ENCODE measurements around the gene NUP107.

The NUP107 gene

DNA sequence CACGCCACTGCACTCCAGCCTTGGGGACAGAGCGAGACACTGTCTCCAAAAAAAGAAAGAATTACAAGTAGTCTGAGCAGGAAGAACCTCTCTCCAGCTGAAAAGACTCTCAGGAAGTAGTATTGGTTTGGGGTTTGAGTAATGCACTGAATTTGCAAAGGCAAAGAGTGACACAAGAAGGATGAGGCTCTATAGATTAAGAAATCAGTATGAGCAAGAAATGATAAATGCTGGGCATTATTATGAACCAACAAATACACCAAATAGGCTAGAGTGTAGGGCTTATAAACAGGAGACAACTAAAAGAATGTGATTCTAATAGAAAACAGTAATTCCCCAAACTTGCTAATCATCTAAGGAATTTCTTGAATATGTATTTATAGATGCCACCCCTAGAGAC lies 56.6 kb downstream of the NUP107 start:
- no peak for DNase-seq

DNA sequence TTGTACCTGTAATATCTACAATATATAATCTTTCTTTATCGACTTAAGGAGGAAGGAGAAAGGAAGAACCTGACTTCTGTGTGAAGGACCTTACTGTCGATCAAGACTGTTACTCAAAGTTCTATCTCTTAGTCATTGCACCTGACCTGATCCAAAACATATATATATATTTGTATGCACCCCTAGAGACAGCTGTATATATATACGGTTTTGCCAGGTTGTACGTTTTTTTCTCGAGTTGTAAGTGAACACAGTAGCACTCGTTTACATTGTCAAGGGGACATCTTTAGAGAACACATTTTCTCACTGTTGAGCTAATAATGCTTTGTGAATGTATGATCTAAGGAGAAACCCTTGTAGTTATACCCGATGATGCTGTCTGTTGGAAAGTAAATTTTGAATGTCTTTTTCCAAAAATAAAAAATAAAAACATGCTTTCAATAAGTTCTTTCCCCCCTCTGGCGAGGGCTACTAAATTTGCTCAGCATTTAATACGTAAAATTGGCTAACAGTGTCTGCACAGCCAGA lies 58.7 kb downstream of the NUP107 start:
- DNase-seq = peak in 1 of 5 experiments; percentile 22

DNA sequence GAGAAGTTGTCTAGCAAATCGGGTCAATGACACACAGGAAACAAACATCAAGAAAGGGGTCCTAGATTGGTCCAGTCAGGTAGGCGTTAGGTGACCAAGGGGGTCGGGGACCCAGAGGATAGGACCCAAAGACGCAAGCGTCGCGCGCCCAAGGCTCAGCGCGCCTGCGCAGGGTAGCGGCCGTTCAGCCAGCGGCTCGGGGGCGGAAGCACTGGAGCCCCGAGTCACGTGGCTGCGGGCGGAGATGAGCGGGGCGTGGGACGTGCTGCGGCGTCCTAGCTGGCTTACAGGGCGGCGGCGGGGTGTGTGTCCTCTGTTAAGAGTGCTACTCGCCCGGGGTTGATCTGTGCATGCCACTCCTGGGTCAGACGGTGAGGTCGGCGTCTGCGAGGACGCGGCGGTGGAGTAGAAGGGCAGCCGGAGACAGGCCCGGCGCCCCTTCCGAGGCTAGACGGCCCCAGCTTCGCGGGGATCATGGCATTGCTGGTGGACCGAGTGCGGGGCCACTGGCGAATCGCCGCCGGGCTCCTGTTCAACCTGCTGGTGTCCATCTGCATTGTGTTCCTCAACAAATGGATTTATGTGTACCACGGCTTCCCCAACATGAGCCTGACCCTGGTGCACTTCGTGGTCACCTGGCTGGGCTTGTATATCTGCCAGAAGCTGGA lies 59.3 kb downstream of the NUP107 start, which contains the start of gene SLC35E3:
Gene SLC35E3, plus strand, starts transcription at position 273 of the 668 bp plus-strand sequence. Its CDS starts 202 bp downstream, at position 475.
- peak; percentile 80 to 97 (median 85) for DNase-seq

DNA sequence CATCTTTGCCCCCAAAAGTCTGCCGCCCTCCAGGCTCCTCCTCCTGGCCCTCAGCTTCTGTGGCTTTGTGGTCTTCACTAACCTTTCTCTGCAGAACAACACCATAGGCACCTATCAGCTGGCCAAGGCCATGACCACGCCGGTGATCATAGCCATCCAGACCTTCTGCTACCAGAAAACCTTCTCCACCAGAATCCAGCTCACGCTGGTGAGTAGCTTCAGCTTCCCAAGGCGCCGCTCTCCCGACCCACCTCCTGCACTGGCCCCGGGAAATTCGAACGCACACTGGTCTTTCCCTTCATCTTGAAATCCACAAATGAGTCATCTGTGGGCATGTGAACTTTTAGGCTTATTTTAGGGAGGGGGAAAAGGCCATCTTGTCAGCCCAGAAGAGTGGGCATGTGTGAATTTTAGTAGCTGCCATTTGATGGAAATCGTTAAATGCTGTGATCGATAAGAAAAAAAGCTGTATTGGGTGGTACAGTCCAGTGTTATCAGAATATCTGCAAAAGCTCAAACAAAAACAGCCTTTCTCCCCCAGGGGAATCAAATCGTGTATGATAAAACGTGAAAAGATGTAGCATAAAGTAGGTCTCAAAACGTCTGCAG lies 59.9 kb downstream of the NUP107 start:
- peak in 3 of 5 experiments; percentile 9 to 49 (median 22) for DNase-seq

DNA sequence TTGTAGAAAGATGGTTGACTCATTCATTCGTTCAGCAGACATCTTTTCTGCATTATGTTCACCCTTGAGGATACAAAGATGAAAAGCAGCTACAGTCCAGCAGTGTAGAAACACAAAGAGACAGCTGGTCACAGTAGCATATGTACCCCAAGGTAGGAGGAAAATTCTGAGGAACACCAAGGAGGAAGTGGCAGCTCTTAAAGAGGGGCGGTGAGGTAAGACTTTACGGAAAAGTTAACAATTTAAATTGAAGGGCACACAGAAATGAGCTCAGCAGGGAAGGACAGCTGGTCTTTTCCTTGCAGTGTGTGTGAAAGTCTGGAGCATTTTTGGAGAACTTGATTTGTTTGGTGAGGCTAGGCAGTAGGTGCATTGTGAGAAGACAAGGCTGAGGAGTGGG lies 62.7 kb downstream of the NUP107 start:
- no peak for DNase-seq

DNA sequence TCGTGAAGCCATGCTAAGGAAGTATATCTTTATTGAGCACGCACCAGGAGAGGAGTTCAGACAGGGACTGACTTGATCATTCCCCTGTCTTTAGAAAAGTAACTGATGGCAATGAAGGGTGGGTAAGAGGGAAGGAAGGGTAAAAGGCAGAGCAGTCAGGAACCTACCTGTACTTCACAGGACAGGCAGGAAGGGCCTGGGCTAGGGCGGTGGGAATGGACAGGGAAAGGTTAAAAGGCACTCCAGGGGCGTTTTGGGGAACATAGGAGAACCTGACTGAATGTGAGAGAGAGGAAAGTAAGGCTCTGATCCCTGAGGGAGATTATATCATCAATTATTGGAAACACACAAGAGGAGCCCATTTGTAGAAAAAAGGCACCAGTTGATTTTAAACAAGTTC lies 63.1 kb downstream of the NUP107 start:
- no peak for DNase-seq

DNA sequence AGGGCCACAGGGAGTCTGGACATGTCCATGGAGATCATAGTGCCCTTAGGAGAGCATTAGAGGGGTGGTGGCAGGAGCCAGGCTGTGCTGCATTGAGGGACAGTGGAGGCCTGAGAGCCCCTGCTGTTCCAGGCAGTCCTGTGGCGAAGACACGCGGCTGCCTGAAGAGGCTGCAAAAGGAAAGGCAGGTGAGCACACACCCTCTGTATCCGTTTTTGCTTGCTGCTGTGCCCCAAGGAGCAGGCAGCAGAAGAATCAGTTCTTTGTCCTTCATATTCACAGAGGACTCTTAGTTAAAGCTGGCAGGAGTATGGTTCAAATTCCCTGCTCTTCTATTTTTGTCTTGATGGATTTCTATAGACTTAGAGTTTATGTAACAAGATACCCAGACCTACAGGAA lies 63.7 kb downstream of the NUP107 start:
- DNase-seq = no peak

DNA sequence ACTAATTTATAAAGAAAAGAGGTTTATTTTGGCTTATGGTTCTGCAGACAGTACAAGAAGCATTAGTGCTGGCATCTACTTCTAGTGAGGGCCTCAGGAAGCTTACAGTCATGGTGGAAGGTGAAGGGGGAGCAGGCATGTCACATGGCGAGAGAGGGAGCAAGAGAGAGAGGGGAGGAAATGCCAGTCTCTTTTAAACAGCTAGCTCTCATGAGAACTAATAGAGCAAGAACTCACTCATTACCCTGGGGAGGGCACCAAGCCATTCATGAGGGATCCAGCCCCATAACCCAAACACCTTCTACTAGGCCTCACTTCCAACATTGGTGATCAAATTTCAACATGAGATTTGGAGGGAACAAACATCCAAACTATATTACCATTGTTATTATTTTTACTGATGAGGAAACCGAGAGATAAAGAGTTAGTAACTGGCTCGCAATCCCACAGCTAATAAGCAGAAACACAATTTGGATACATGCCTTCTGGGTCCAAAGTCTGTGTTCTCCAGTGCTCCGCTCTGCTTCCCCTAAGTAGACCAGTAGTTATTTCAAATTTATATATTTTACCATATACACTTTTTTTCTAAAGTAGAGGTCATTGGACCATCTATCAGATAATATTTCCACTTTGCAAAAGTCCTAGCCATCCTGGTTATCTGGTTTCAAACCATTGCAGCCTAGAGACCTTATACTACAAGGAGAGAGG lies 68.9 kb downstream of the NUP107 start:
- no peak for DNase-seq

DNA sequence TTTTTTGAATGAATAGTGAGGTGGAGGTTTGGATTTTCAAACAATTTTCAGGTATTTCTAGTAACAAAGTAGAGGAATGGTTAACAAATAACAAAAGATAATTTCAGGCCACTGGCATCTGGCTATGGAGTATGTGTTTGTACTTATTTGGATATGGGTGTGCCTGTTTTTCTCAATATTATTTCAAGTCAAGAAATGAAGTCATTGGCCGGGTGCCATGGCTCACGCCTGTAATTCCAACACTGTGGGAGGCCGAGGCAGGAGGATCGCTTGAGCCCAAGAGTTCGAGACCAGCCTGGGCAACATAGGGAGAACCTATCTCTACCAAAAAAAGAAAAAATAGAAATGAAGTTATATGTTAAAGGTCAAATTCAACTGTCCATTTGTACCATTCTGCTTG lies 73.1 kb downstream of the NUP107 start:
- no peak for DNase-seq

DNA sequence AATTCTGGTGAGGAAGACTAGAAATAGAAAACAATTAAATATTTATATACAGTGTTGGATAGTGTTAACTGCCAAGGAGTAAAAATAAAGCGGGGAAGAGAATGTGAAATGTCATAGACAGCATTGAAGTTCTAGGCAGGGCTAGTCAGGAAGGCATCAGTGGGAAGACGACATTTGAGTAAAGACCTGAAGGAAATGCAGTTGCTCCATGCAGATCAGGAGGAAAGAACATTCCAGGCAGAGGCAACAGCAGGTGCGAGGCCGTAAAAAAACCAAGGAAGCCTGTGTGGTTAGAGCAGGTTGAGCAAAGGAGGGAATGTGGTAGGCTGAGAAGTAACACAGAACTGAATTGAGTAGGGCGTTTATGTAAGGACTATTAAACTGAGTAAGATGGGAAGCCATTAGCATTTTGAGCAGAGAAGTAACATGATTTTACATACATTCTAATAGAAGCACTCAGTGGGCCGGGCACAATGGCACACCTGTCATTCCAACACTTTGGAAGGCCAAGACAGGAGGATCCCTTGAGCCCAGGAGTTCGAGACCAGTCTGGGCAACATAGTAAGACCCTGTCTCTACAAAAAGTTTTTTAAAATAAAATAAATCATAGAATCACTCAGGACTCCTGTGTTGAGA lies 74.1 kb downstream of the NUP107 start:
- DNase-seq = no peak

DNA sequence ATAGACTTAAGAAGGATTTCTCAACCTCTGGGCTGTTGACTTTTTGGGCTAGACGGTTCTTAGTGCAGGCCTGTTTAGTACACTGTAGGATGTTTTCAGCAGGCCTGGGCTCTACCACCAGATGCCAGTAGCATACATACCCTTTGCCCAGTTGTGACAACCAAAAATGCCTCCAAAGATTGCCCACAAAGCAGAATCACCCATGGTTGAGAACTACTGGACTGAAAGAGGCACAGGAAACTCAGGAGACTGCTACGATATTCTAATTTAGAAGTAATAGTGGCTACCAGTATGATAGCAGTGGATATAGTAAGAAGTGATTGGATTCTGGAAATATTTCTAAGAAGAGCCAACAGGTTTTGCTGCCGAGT lies 74.6 kb downstream of the NUP107 start:
- no peak for DNase-seq

DNA sequence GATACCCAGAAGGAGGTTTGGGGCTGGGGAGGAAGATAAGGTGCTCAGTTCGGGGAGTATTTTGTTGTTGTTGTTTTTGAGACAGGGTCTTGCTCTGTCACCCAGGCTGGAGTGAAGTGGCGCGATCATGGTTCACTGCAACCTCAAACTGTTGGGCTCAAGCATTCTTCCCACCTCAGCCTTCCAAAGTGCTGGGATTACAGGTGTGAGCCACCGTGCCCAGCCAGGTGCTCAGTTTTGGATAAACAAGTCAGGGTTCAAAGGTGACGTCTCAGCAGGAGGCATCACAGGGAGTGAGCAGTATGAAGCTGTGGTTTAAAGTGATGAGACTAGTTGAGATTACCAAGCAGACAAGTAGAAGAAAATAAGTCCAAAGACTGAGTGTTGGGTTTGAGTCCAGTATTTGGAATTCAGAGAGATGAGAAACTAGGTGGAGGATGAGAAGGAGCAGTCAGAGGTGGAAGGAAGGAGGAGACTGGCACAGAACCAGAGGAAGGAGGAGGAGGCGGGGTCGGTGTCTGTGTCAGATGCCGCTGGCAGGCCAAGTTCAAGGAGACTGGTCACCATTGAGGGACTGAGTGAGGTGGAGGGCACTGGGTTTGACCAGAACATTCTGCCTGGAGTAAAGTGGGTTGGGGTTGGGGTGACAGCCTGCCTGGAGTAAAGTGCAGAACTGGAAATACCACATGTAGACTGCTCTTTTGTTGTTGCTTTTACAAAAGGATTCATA lies 75.3 kb downstream of the NUP107 start:
- no peak for DNase-seq

DNA sequence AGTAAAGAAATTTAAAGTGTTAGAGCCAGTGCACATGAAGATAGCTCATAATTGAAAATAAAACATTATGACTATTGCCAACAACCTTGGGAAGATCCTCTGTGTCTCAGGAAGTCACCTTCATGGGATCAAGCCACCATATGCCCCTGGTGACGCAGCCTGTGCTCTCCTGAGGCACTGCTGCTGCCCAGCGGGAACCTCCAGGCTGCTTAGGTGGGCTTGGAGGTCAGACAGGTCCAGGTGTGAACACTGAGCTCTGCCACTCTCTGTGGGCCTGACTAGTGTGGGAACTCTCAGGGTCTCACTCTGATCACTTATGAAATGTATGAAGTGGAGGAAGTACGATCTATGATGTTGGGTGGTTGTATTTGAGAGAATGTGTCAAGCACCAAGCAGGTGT lies 75.9 kb downstream of the NUP107 start:
- DNase-seq = no peak

DNA sequence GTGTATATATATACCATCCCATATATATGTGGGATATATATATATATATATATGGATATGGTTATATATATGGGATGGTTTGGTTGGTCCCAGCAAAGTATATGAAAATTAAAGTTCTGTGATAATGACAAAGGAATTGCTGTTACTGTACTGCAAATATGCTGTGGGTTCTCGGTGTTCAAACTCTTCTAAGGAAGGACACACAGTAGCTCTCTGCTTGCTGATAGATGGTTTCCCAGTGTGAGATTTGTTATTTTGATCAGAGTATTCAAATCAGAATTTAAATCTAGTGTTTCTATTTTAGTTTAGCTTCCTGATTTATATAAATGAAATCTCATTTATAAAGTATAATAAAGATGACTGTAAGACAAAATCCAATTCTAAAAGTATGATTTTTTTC lies 78.9 kb downstream of the NUP107 start:
- no peak for DNase-seq

DNA sequence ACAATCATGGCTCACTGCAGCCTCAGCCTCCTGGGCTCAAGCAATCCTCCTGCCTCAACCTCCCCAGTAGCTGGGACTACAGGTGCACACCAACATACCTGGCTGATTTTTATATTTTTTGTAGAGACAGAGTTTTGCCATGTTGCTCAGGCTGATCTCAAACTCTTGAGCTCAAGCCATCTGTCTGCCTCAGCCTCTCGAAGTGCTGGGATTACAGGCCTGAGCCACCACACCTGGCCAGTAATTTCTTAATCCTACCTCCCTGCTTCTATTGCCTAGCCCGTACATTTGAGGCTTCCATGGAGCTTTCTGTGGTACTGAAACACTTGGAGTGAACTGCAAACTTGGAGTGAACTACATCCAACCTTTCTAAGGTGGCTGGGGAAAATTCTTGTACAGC lies 79.9 kb downstream of the NUP107 start:
- DNase-seq = no peak

DNA sequence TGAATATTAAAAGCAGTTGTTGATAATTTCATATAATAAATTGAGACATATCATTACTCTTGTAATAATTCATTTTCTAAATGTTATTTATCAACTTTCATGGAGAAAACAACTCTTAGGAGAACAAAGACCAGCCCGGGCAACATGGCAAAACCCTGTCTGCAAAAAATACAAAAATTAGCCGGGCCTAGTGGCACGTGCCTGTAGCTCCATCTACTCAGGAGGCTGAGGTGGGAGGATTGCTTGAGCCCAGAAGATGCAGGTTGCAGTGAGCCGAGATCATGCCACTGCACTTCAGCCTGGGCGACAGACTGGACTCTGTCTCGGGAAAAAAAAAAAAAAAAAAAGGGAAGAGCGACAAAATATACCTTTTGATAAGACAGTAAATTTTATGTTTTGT lies 80.4 kb downstream of the NUP107 start:
- no peak for DNase-seq

DNA sequence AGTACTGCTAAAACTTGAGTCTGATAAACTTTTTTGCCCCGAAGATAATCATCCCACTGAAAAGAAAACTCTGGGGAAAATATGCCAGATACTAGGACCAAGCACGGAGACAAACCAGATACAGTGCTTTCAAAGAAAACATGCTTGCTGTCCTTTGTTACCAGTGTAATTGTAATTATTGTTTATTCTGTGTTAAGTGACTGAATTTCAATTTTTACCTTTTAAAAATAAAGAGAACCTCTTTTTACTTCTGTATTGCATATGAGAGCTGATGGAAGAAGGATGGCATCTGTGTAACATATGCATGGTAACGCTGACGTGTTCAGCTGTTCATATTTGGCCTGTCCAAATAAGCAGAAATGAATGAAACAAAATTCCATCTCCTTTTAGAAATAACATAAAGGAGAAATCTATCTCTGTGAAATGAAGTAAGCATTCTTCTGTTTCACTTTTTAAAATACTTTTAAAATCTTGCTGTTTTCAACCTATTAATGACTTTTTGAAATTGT lies 81.7 kb downstream of the NUP107 start:
- no peak for DNase-seq

DNA sequence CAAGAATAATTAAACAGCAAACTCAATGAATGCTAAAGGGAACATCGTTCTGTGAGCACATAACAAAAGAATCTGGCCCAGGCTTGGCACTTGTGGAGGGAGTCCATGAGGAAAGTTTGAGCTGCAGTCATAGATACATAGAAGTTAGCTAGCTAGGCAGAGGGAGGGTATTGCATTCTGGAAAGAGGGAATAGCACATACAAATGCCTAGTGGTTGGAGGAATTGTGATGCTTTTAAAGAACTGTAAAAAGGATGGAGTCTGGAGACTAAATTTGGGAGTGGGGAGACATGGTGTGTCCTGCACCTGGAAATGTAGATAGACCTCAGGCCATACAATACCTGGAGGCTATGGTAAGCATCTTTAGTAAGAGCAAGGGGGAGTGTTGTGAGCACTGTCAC lies 83.2 kb downstream of the NUP107 start:
- no peak for DNase-seq

DNA sequence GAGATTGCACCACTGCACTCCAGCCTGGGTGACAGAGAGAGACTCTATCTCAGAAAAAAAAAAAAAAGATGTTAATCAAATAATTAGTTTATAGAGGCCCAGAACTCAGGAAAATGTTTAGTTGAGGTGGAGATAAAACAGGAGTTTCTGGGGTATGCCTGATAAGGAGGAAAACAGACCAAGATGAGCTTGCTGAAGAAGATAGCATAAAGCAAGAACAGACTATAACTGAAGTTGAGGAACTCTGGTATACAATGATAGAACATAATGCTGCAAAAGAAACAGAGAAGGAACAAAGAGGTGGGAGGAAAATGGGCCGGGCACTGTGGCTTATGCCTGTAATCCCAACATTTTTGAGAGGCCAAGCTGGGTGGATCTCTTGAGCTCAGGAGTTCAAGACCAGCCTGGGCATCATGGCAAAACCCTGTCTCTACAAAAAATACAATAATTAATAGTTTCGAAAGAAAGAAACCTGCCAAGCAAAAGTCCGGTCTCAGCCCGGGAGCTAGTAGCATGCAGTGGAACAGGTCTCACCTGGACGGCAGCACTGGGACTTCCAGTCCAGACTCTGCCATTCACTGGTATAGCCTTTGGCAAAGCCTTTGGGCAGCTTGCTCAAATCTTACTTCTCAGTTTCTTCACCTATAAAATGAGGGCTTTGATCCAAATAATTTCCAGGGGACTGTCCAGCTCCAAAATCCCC lies 84.6 kb downstream of the NUP107 start:
- no peak for DNase-seq

DNA sequence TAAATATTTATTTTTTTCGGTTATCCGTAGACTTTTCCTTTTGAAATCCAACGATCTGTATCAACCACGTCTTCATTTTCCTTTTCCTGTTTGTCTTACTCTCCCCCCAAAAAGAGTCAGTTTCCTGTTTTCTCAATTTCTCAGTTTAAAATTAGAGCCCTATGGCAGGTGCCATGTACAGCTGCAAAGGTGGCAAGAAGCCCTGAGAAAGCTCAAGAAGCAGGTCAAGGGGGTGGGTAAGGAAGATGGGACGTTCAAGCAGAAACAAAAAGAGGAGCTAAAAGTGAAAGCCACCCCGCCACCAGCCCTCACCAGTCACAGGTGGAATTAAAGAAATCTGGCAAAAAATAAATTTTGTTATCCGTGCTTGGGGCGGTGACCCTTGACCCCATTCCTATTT lies 85.9 kb downstream of the NUP107 start:
- peak in 1 of 5 experiments; percentile 9 for DNase-seq

DNA sequence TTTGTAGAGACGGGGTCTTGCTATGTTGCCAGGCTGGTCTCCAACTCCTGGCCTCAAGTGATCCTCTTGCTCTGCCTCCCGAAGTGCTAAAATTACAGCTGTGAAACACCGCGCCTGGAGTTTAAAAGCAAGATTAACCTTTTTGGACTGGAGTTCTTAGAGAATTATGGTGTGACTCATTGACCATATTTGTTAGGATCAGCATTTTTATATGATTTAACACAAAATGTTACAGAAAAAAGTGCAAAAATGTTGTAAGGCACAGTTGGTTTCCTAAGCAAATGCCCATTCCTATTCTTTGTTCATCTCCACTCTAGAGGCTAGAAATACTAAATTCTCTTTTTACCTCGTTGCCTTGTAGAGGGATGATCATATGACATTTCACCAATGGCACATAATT lies 86.8 kb downstream of the NUP107 start:
- no peak for DNase-seq

DNA sequence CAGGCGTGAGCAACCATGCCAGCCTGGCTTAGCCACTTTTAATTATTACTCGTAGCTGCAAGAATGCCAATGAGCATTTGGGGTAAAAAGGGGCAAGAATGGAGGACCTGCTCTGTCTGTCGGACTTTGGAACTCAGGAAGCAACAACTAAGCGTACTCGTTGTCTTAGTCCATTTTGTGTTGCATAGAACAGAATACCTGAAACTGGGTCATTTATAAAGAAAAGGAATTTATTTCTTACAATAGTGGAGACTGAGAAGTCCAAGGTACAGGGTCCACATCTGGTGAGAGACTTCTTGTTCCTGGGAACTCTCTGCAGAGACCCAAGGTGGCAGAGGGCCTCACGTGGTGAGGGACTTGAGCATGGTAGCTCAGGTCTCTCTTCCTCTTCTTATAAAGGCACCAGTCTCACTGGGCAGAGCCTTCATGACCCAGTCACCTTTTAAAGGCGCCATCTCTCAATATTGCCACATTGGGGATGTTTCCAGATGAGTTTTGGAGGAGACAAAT lies 88.4 kb downstream of the NUP107 start:
- DNase-seq = no peak

All from T-helper 2 cell (primary cell).